HG03060 (cell line): ENCODE data around the gene COL9A2.

Experiments
- ATAC-seq: cut with Tn5 transposase; IDR thresholded peaks from one replicate; pipeline ENCODE4 v1.9.1; 2021; ENCODE audit warnings: low read depth, moderate number of reproducible peaks; ENCODE audit not compliant: unreplicated experiment

The COL9A2 gene

GRCh38 chr1:40305451-40305850 lies 11.6 kb downstream of the COL9A2 start:
- ATAC-seq = no peak

- no peak for ATAC-seq
These were observed 13.3 kb downstream of the COL9A2 start for GRCh38 chr1:40303790-40304189.

- no peak for ATAC-seq
These were observed 13.9 kb downstream of the COL9A2 start for GRCh38 chr1:40303051-40303771.

- ATAC-seq = no peak
These were observed 14.6 kb downstream of the COL9A2 start for GRCh38 chr1:40302475-40302874.

- no peak for ATAC-seq
These were observed 15.4 kb downstream of the COL9A2 start for GRCh38 chr1:40301541-40302299.

- ATAC-seq = no peak
These were observed 16.0 kb downstream of the COL9A2 start for GRCh38 chr1:40301066-40301465.

GRCh38 chr1:40300651-40301050 lies 16.4 kb downstream of the COL9A2 start:
- ATAC-seq = no peak

GRCh38 chr1:40300249-40300567 lies 16.9 kb downstream of the COL9A2 start:
- ATAC-seq = no peak

- no peak for ATAC-seq
These were observed 17.5 kb downstream of the COL9A2 start for GRCh38 chr1:40299366-40300248.

- ATAC-seq = no peak
These were observed 25.8 kb downstream of the COL9A2 start for GRCh38 chr1:40291293-40291692.

GRCh38 chr1:40281853-40282252 lies 35.2 kb downstream of the COL9A2 start:
- ATAC-seq = no peak

GRCh38 chr1:40276122-40276521 lies 41.0 kb downstream of the COL9A2 start:
- ATAC-seq = no peak

- no peak for ATAC-seq
These were observed 42.8 kb downstream of the COL9A2 start for GRCh38 chr1:40274331-40274730.

- ATAC-seq = no peak
These were observed 43.4 kb downstream of the COL9A2 start for GRCh38 chr1:40273547-40274166.

GRCh38 chr1:40272653-40273213 lies 44.4 kb downstream of the COL9A2 start:
- ATAC-seq = no peak

GRCh38 chr1:40270152-40270834 lies 46.8 kb downstream of the COL9A2 start:
- ATAC-seq = no peak

GRCh38 chr1:40268211-40268610 lies 48.9 kb downstream of the COL9A2 start:
- ATAC-seq = no peak

GRCh38 chr1:40267767-40268187 lies 49.3 kb downstream of the COL9A2 start:
- ATAC-seq = no peak

GRCh38 chr1:40266786-40267535 lies 50.1 kb downstream of the COL9A2 start:
- ATAC-seq = no peak
